Inflammatory macrophage treated with lipopolysaccharide for 1 hour (primary cell): ENCODE measurements around the gene PPFIA2.

Experiments used
- DNase-seq, 2 donors: peaks; one replicate each; pipeline ENCODE4 v3.0.0-alpha.2; 2020 to 2022

The PPFIA2 gene

GRCh38 chr12:81759190-81760051 lies at the start of gene PPFIA2:
Gene PPFIA2, minus strand, starts transcription at chr12:81759350.
- DNase-seq, result no peak

DNA sequence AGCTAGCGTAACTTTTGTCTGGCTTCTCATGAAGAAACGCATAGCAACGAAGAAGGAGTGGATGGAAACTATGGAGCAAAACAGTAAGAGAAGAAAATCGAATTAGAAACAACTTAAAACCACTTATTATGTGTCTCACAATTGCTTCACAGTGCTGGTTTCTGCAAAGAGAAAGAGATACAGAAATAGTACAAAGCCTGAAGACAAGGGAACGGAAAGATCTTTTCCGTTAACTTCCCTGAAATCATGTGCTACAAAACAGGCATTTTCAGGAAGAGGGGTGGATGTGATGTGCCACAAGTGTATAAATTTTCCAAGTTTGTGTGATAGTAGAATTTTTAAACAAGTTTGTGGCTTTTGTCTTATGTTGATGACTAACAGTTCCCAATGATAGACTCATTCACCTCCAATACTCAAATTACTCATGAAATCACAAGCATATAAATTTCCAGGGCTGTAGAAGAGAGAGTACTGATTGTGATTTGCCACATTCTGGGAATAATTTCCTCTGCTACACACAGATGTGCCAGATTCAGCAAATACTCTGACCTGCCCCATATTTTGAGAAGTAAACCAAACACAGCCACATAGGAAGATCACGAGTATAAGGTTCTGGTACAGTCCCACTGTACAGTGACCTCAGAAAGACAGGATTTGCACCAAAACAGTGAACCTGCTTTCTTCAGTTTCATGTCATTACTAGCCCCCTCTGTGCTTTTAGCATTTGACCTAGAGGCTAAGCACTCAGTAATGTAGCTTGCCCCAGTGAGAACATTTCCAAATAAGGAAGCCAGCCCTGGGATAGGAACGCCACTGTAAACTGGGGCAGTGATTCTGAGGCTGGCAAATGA lies 41.4 kb upstream of the PPFIA2 start:
- peak in 1 of 2 donors; percentile 5 for DNase-seq

DNA sequence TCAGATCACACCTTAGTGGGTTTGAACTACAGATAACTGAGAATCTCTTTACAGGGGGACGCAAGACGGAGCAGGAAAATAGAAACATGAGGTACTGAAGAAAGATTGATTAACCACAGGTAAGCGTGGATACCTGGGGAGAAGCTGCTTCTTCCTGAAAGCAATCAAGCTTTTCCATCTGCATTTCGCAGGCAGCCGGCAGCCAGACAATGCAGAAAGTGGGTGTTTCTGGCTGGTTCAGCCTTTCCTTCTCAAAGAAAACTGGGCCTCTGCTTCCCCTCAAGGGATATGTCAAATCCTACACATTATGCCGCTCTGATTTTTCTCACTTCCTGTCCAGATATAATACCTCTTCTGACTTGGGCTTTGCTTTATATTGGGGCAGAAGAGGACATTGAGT lies 39.1 kb upstream of the PPFIA2 start:
- DNase-seq, result no peak

DNA sequence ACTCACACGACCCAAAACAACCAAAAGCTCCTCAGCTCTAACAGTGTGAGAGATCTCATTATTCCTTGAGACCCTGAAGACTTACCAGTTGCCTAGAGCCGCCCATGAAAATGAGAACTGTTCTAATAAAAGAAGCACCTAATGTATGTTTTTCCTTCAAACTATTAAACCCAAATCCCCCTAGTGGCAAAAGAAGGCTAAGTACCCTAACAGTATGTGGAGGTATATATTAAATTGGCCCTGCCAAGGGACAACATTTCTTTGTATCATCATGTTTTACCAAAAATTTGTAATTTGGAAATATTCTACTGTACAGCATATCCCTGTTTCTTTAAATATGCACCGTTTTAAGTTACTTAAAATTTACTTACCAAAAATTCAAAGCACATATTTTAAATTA lies 38.0 kb upstream of the PPFIA2 start:
- DNase-seq, result peak; percentile 1 to 38

DNA sequence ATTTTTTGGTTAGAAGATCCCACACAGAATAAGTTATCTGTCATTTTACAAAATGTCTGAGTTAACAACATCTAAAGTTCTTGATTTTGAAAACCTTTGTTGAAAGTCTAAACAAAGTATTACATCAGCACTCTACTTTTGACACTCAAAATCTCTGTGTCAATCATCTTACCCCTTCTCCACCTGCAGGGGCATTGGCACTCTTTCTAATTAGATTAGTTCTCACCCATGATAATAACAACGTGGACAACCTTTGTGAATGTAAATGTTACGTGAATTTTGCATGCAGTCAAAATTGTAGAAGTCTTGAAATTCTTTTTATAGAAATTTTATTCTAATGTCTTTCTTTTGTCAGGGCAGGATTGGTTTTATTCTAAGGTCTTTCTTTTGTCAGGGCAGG lies 33.5 kb upstream of the PPFIA2 start:
- no peak for DNase-seq

DNA sequence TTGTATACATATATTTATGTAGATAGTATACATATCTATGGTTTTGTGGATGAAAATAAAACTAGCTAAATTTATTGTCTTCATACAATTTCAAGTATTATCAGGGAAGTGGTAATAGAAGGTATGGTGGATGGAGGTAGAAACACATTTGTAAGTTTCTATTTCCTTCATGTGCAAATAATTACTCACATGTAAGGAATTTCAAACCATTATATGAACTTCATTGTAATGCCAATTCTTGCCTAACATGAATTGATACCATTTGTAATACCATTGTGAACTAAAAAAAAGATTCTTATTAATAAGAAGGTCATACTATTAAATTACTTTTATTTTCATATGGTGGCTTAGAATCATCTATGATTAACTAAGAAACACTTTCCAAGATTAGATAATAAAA lies 20.1 kb upstream of the PPFIA2 start:
- DNase-seq, result no peak

DNA sequence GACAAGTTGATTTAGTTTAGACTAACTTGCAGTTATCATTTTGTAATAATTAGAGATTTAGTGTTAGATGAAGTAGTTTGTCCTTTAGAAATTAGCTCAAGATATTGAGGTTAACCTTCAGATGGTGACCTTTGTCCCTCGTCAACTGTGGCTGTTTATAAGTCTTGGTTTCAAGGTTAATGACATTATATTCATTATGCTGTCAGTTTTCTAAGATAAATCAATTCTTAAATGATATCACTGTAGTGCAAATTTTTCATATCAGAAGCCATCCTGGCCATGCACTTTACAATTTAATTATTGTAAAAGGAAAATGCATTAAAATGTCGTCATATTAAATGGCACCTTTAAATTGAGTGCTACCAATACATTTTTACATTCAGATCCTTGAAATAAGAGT lies 19.6 kb upstream of the PPFIA2 start:
- no peak for DNase-seq

GRCh38 chr12:81758421-81759189 lies 545 bp downstream of the PPFIA2 start:
- DNase-seq, result no peak

GRCh38 chr12:81757731-81758365 lies 1.3 kb downstream of the PPFIA2 start:
- no peak for DNase-seq

DNA sequence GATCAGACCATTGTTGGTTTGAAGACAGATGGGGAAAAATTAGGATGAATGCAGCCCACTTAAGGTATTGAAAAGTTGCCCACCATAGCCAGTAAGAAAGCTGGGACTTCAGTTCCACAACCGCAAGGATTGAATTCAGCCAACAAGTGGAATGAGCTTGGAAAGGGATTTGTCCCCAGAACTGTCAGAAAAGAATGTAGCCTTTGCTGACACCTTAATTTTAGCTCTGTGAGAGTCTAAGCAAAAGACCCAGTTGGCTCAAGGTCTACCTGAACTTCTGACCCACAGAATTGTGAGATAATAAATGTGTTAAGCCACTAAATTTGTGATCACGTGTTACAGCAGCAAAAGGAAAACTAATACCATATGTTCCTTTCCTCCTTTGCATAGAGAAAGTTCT lies 29.4 kb downstream of the PPFIA2 start:
- no peak for DNase-seq

GRCh38 chr12:81727391-81727790 lies 31.8 kb downstream of the PPFIA2 start:
- no peak for DNase-seq

- no peak for DNase-seq
Observed at GRCh38 chr12:81726634-81727033, 32.5 kb downstream of the PPFIA2 start.

DNA sequence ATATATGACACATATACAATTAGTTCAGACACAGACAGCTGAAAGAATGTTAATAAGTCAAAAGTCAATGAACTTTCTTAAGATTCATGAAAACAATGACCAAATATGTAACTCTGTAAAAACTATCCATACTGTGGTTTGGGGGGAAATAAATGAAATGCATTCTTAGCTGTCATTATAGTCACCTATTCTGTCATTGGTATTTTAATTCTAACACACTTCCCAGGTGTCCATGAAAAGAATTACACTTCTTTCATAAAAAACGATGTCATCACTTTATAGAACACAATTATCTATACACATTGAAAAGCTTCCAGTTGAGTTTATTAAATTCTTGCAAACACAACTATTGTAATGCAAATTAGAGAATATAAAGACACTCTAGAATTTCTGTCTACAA lies 35.8 kb downstream of the PPFIA2 start:
- DNase-seq, result no peak

DNA sequence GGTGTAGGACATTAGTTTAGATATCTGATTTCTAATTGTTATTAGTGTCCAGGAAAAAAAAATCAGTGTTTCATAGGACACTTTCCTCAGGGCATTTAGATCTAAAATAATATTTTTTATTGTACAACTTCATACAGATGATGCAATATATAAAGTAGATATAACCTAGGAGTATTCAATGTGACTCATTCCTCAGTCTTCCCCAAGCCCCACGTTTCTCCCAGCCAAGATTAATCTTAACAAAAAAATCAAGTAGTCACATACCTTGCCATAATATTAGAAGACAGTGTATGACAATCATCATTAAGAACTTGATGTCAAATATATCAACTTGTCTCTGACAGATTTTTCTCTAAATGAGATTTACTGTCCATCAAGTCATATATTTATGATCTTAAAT lies 37.1 kb downstream of the PPFIA2 start:
- DNase-seq, result no peak

GRCh38 chr12:81718616-81719015 lies 40.5 kb downstream of the PPFIA2 start:
- DNase-seq, result no peak

GRCh38 chr12:81712536-81712935 lies 46.6 kb downstream of the PPFIA2 start:
- DNase-seq, result no peak

GRCh38 chr12:81705586-81705985 lies 53.6 kb downstream of the PPFIA2 start:
- no peak for DNase-seq

GRCh38 chr12:81699551-81699950 lies 59.6 kb downstream of the PPFIA2 start:
- no peak for DNase-seq

- DNase-seq, result no peak
Observed at GRCh38 chr12:81692008-81692407, 67.1 kb downstream of the PPFIA2 start.

- DNase-seq, result no peak
Observed at GRCh38 chr12:81683881-81684280, 75.3 kb downstream of the PPFIA2 start.

DNA sequence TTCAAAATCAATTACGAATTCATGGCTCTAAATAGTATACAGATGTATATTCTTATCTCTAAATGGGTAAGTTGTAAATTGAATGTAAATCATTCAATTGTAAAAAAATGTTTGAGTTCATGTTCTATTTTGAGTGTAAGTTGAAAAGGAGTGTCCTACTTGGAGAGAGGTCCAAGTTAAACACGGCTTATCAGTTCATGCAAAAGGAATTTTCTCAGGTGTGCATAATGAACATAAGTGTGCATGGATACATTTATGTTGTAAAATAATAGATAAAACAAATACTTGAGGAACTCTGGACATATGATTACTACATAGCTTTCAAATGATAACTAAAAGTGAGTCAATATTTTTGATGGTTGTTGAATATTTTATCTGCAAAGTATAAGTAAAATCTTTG lies 79.5 kb downstream of the PPFIA2 start:
- DNase-seq, result no peak

- no peak for DNase-seq
Observed at GRCh38 chr12:81670759-81671158, 88.4 kb downstream of the PPFIA2 start.

DNA sequence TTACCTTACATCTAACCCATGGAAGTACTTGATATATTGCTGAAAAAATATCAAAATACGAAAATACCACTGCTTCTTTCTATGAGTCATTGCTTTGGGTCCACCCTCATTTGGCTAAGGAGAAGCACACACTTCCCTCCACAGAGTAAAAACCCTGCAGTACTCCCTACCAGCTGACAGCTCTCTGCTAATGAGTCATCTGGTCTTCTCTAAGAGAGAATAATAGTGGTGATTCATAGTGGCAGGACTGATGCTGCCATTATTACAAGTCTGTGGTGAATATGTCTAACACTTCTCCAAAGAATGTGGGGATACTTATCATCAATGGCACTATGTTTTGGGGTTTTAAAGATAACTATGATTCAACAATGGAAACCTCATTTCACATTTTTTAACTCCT lies 90.7 kb downstream of the PPFIA2 start:
- peak; percentile 31 to 55 for DNase-seq
